HG03097 (cell line): Measurements from ENCODE around the gene ETS1.

Source experiments
- ATAC-seq: cut with Tn5 transposase; IDR thresholded peaks from one replicate; pipeline ENCODE4 v1.9.1; 2021; ENCODE audit not compliant: unreplicated experiment, low FRiP score

ETS1 gene

DNA sequence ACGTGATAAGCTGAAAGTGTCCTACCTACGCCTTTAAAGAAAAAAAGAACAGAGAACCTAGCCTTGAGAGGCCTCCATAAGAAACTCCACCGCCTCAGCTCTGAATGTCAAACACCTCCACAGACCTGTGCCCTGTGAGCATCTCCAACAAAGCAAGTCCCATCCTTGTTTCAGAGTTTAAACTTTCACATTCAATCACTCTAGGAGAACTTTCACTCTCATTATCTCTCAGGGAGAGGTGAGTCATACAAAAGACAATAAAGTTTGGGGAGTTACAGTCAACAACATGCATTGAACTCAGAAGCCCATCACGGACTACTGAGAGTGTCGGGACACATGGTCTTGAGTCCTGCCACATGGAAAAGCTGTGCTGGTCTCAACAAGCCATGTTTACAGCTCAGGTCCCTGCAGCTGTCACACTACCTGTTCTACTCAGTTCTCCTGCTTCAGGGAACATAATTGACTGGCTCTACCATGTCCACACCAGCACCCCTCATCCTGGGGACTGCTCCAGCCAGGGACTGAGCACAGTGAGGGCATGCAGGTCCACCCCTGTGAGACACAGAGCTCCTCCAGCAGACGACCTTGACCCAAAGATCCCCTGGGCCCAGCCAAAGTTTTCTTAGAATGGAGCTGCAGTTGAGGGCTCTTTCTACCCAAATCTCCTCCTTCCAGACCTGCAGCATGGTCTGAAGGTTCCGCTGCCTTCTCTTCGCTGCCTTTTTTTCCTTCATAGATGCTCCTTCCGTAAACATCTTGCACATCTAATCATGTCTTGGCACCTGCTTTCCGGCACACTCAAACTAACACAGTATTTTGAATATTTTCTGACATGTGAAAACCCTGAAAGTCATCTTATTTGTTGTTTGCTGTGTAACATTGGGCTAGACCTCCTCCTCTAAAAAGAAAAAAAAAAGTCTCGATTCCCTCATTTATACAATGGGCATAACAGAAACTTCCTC lies 114.9 kb downstream of the ETS1 start:
- ATAC-seq = peak; percentile 49

GRCh38 chr11:128471138-128471661 lies 116.2 kb downstream of the ETS1 start:
- ATAC-seq = peak; percentile 33

GRCh38 chr11:128470081-128470480 lies 117.3 kb downstream of the ETS1 start:
- no peak for ATAC-seq

DNA sequence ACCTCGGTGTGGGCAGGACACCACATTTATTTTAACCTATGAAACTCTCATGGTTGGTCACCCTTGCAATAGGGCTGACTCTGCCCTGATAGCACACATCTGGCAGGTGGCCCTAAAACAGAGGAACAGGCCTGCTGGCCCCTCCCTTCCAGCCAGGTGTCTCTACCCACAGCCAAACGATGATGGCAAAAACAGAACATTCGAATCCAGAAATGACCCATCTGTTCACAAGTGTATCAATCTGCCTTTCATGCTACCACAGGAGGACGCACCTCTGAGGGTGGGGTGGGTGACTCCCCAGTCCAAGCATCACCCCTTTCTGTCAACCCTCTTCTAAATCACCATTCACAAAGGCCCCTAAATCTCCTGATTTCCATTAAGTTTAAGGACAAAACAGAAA lies 118.1 kb downstream of the ETS1 start:
- ATAC-seq = peak; percentile 29

- ATAC-seq = no peak
Observed at GRCh38 chr11:128468111-128468510, 119.2 kb downstream of the ETS1 start.

- no peak for ATAC-seq
Observed at GRCh38 chr11:128467610-128468041, 119.7 kb downstream of the ETS1 start.

DNA sequence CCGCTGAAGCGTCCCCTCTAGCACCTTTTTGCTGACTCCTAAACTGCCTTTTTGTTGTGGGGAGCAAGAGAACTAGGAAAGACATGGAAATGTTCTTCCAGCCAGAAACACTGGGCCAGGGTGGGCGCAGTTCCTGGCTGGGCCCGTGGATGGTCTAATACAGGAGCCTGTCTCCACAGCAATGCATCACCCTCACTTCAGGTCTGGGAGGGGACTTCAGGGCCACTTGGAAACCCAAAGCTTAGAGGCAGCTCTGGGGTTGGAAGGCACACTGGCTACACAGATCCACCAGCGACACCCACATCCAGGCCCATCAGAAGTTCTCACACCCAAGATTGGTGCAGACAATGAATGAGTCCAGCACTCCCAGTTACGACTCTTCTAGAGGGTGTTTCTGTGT lies 120.3 kb downstream of the ETS1 start:
- ATAC-seq = no peak

DNA sequence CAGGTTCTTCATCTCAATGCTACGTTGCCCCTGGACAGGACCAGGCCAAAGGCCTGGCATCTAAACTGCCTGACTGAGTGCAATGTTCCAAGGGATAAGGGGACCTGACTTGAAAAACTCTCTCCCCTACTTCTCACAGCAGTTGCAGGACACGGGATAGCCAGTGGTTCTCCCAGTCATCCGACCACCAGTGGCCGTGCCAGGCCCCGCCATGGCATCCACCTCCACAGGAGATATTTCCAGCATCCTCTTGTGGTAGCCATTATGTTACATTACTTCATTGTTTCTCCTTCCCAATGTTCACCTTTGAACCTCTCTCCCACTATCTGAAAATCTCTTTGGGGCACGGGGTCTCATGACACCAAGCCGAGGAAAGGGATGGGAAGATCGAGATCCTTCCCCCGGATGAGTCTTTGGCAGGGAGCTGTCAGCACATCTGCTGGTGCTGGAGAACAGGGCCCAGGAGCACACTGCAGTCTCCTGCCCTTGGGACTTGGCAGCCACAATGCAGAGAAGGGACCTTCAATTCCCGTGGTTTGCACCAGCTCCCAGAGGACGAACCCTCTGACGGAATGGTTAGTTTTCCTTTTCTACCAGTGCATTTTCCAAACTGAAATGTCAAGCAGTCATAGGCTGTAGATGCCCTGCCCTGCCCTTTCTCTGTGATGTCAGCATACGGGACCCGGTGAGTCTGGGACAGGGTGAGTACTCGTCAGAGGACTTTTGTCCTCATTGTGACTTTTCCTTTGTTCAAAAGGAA lies 121.2 kb downstream of the ETS1 start:
- ATAC-seq = no peak

DNA sequence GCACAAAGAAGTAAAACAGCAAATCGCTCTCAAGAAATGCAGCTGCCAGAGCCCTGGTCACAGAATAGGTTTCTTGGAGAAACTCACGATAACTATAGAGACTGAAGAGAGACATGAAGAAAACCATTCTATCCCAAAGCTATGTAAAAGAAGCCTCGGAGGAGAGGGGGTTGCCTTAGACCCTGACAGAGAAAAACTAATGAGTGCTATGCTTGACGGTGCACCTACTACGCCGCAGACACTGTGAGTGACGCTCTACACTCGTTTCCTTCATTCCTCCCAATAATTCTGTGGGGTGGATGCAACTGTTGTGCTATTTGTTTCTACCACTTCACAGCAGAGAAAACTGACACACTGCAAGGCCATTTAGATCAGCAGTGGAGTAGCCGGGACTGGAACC lies 121.8 kb downstream of the ETS1 start:
- no peak for ATAC-seq

DNA sequence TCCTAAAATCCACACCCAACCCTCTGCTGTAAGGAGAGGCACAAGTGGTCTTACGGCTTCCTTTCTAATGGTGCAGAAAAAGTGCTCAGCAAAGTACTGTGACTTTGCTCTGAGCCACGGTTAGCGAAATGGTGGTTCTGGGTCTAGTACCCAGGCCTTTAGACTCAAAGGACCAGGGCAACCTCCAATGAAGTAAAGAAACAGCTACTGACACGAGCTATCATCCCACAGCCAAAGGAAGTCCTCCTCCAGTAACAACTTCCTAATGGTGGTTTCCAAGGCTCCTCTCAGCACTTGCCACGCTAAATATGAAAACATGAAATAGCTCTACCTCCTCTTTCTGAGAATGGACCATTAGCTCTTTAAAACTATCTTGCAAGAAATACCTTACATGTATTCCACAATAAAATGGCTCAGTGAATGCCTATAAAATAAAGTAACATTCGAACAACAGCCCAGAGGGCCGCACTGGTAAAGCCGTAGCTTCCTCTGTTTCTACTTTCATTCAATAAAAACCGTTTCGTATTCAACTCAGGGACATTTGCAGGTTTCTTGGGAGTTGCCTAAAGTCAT lies 122.4 kb downstream of the ETS1 start:
- ATAC-seq = no peak

- no peak for ATAC-seq
Observed at GRCh38 chr11:128463979-128464378, 123.4 kb downstream of the ETS1 start.

DNA sequence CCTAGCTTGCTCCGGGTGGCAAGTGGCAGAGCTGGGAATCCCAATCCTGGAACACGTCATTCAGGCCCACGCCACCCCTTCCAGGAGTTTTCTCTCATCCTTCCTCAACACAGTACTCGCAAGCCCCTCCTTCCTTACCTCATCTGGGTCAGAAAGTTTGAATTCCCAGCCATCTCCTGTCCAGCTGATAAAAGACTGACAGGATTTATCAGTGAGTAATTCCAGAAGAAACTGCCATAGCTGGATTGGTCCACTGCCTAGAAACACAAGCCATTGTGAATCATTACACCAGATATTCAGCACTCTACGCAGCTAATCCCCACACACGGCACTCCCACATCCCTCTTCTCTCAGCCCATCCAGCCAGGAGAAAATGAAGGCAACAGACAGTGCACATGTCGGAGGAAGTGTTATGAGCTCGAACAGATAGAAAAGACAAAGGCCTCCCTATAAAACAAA lies 124.0 kb downstream of the ETS1 start:
- ATAC-seq = no peak

DNA sequence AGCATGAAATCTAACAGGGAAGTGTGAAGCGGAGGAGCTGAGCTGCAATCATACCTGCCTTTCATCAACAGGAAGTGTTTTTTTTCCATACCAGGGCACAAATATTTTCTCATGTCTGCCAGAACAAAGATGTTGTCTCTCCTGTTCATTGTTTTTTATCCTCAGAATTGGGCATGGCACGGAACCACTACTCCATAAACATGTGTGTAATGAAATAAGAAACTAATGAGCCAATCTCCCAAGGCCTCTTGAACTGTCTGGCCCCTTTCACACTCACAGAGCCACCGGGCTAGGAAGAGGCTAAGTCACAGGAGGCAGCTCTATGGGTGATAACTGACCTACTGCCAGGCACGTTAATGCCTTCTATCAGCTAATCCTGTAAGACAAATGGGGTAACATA lies 124.4 kb downstream of the ETS1 start:
- no peak for ATAC-seq

- ATAC-seq = no peak
Observed at GRCh38 chr11:128462189-128462588, 125.2 kb downstream of the ETS1 start.

DNA sequence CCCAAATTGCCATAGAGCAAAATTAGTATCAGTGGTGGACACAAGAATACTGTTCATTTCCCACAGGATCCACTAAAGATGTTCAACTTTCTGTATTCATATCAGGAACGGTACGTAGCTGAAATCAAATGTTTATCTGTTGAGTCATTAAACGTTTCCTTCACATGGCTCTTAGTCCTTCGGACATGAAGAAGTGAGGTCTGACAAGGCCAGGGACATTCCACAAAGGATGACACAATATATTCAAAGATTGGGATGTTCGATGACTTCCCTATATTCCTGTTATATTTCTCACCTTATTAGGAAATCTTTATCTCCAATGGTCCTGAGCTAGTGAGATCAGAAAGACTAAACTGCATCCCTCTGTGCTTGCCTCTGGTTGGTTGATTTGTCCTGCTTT lies 129.0 kb downstream of the ETS1 start:
- ATAC-seq = no peak

- no peak for ATAC-seq
Observed at GRCh38 chr11:128457874-128458273, 129.5 kb downstream of the ETS1 start.

- no peak for ATAC-seq
Observed at GRCh38 chr11:128456566-128457268, 130.6 kb downstream of the ETS1 start.

GRCh38 chr11:128455766-128456165 lies 131.6 kb downstream of the ETS1 start:
- ATAC-seq = no peak

GRCh38 chr11:128453444-128454336 lies 133.7 kb downstream of the ETS1 start:
- no peak for ATAC-seq
